ENCODE data around the gene MNT. TPM values are rescaled to one million over a fixed set of nuclear protein-coding genes. Genes with fewer than 3 reads are reported as not detected.

The MNT gene
- total and polyA plus RNA-seq, 10 donors, result 2.8 to 38.5 (median 27.9) TPM

DNA sequence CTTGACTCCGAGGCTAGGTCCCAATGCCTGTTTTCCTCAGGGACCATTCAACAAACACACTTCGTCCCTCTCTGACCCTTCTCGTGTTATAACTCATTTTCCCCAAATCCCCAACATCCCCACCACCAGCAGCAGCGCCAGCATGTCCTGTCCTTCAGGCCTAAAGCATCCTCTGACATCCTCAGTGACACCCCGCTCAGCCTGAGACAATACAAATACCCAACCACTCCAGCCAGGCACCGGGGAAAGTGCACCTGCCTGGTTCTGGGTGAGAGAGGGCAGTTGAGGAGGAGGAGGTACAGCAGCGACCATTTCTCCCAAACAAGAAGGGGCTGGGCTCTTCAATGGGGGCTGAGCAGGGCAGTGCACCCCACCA is 4.7 kb downstream of the MNT start:
- H3K4me3 ChIP-seq, result peak overlapping the region in 6 of 8 donors; percentile 25 to 99 (median 29)
- intact Hi-C loops (cut with DNase I; ENCODE audit: low total_unique reads), result no loop called here
- peaks cover 0 to 11% (median 0%) of the 10 kb centered on the region in 6 donors for H3K36me3 ChIP-seq
- 52 to 66% (median 64%) methylated on average over 7 of the region's 7 CpGs for WGBS, 5 donors
- no peak for DNase-seq
- TF ChIP-seq POLR2A (IDR thresholded peaks at IDR 0.05) (no peak), POLR2AphosphoS5 (IDR thresholded peaks at IDR 0.05) (no peak)
- TF ChIP-seq, protein P1, sequence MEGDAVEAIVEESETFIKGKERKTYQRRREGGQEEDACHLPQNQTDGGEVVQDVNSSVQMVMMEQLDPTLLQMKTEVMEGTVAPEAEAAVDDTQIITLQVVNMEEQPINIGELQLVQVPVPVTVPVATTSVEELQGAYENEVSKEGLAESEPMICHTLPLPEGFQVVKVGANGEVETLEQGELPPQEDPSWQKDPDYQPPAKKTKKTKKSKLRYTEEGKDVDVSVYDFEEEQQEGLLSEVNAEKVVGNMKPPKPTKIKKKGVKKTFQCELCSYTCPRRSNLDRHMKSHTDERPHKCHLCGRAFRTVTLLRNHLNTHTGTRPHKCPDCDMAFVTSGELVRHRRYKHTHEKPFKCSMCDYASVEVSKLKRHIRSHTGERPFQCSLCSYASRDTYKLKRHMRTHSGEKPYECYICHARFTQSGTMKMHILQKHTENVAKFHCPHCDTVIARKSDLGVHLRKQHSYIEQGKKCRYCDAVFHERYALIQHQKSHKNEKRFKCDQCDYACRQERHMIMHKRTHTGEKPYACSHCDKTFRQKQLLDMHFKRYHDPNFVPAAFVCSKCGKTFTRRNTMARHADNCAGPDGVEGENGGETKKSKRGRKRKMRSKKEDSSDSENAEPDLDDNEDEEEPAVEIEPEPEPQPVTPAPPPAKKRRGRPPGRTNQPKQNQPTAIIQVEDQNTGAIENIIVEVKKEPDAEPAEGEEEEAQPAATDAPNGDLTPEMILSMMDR (IDR thresholded peaks at IDR 0.05 in 8 of 11, conservative IDR thresholded peaks at IDR 0.05 in 3 of 11), result no peak
- no peaks in the 10 kb centered on the region for H3K9me3 ChIP-seq
- H3K4me1 ChIP-seq, result peaks cover 56 to 76% (median 68%) of the 10 kb centered on the region in 6 donors
- no peaks in the 10 kb centered on the region for H3K27me3 ChIP-seq (replicated peaks in 1 of 7)
- peak overlapping the region; percentile 88 to 100 (median 98) for H3K27ac ChIP-seq

DNA sequence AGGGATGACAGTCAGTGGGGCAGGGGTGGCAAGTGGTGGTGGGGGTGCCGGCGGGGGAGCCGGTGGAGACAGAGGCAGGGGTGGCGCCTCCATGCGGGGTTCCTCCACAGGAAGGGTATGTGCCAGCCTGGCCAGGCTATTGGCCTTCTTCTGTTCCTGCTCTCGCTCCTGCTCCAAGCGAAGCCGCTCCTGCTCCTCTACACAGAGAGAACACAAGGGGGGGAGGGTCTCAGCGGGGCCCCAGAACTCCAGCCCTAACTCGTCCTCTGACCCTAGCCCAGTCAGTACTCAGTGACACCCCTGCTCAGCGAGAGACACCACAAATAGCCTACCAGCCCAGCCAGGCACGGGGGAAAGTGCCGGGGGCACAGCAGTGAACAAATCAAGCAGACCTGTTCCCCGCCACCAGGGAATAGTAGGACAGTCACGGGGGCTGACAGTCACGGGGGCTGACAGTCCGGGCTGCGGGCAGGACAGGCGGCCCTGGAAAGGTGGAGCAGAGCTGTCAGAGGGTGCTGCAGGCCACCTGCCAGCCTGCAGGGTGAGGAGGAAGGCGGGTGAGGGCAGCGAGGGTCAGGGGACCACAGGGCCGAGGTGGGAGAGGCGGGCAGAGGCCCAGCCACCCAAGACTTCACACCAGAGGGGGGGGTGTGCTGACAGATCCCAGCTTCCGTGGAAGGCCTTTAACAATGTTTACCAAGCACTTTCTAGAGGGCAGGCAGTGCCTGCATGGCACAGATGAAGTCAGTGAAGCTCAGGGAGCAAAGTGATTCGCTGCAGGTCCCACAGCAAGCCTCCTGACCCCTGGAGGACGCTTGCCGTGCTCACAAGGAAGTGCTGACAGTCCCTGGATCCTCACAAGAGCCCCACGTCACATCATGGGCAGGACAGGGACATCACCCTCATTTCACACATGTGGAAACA is 5.3 kb downstream of the MNT start:
- WGBS, 5 donors, result 77 to 85% (median 83%) methylated on average over 28 of the region's 28 CpGs
- H3K4me3 ChIP-seq, result peak overlapping the region in 1 of 8 donors; percentile 99
- intact Hi-C loops (cut with DNase I; ENCODE audit: low total_unique reads), result no loop called here
- peaks cover 61 to 79% (median 75%) of the 10 kb centered on the region in 6 donors for H3K4me1 ChIP-seq
- peaks cover 0 to 11% (median 0%) of the 10 kb centered on the region in 6 donors for H3K36me3 ChIP-seq
- peak; percentile 84 for DNase-seq
- H3K9me3 ChIP-seq, result no peaks in the 10 kb centered on the region
- no peaks in the 10 kb centered on the region for H3K27me3 ChIP-seq (replicated peaks in 1 of 7)
- TF ChIP-seq POLR2AphosphoS5 (IDR thresholded peaks at IDR 0.05) (peak in 2 of 3 donors; percentile 11 to 52), POLR2A (IDR thresholded peaks at IDR 0.05) (no peak)
- TF ChIP-seq, protein P1 (IDR thresholded peaks at IDR 0.05 in 8 of 11, conservative IDR thresholded peaks at IDR 0.05 in 3 of 11), result no peak
- peak overlapping the region; percentile 88 to 100 (median 98) for H3K27ac ChIP-seq

DNA sequence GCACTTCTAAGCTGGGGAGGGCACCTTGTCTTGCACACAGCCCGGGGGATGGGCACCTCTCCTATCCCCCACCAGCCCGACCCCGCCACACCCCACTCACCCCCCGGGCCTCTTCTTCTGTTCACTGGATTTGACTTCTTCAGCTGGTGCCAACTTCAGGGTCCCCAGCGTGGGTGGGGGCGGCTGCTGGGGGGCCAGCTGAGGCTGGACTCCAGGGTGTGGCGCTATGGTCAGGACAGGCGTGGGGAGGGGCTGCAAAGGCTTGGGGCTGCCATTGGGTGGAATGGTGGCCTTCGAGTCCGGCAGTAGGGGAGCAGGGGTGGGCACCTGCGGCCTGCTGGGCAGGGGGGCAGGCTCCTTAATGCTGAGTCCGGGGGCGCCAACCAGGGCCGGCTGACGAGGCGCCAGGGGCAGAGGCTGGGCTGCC is 6.1 kb downstream of the MNT start:
- WGBS, 5 donors, result 90 to 94% (median 92%) methylated on average over 13 to 16 of the region's 16 CpGs
- H3K27ac ChIP-seq, result peak overlapping the region in 7 of 8 donors; percentile 97 to 100 (median 99)
- peaks cover 64 to 84% (median 81%) of the 10 kb centered on the region in 6 donors for H3K4me1 ChIP-seq

More for the DNA sequence above, 6.1 kb downstream of the MNT start:
- no peaks in the 10 kb centered on the region for H3K9me3 ChIP-seq
- DNase-seq, result peak; percentile 85
- peak overlapping the region in 1 of 8 donors; percentile 97 for H3K4me3 ChIP-seq
- intact Hi-C loops (cut with DNase I; ENCODE audit: low total_unique reads), result no loop called here
- no peaks in the 10 kb centered on the region for H3K27me3 ChIP-seq (replicated peaks in 1 of 7)
- TF ChIP-seq, protein P1 (IDR thresholded peaks at IDR 0.05 in 8 of 11, conservative IDR thresholded peaks at IDR 0.05 in 3 of 11), result no peak
- TF ChIP-seq POLR2AphosphoS5 (IDR thresholded peaks at IDR 0.05), result no peak
- TF ChIP-seq POLR2A (IDR thresholded peaks at IDR 0.05), result no peak
- peaks cover 0 to 16% (median 0%) of the 10 kb centered on the region in 6 donors for H3K36me3 ChIP-seq

All from spleen (tissue), 11 donors.